Hepatocyte (in vitro differentiated cells): ENCODE measurements around the gene AGBL4. TPM values are rescaled to one million over a fixed set of nuclear protein-coding genes. Genes with fewer than 3 reads are reported as not detected.
"Not testable (repeated sequence)": the region's sequence is repeated elsewhere in the genome, so short reads cannot be mapped to it uniquely, and the experiment has no call there.

Experiments used
- DNase-seq: peaks from one replicate; pipeline ENCODE4 v3.0.0-alpha.2; 2016; ENCODE audit warnings: low spot score
- H2AFZ ChIP-seq: fragments of 200-600 bp; sonication (generic); 2 replicates; pipeline ENCODE4 v1.6.0; 2016; ENCODE audit warnings: antibody characterized with exemption, mild to moderate bottlenecking
- H3K27ac ChIP-seq: fragments of 200-600 bp; sonication (generic); 2 replicates; pipeline ENCODE4 v1.5.1; 2016; ENCODE audit warnings: mild to moderate bottlenecking
- H3K27me3 ChIP-seq: fragments of 200-600 bp; sonication (generic); 2 replicates; pipeline ENCODE4 v1.6.1; 2016
- H3K36me3 ChIP-seq: fragments of 200-600 bp; sonication (generic); replicated peaks from 2 replicates; pipeline ENCODE4 v1.5.1; 2016; ENCODE audit warnings: low read depth; ENCODE audit not compliant: insufficient read depth
- H3K4me1 ChIP-seq: fragments of 200-600 bp; sonication (generic); 2 replicates; pipeline ENCODE4 v1.5.1; 2016; ENCODE audit warnings: mild to moderate bottlenecking, moderate library complexity; ENCODE audit not compliant: insufficient read depth
- H3K4me2 ChIP-seq: fragments of 200-600 bp; sonication (generic); 2 replicates; pipeline ENCODE4 v1.6.0; 2016
- H3K4me3 ChIP-seq: fragments of 200-600 bp; sonication (generic); 2 replicates; pipeline ENCODE4 v1.5.1; 2016; ENCODE audit warnings: mild to moderate bottlenecking
- H3K79me2 ChIP-seq: fragments of 200-600 bp; sonication (generic); 2 replicates; pipeline ENCODE4 v1.6.0; 2017; ENCODE audit warnings: mild to moderate bottlenecking
- H3K9me2 ChIP-seq: fragments of 200-600 bp; sonication (generic); replicated peaks from 2 replicates; pipeline ENCODE4 v1.6.0; 2017; ENCODE audit warnings: mild to moderate bottlenecking; ENCODE audit not compliant: insufficient read depth
- H3K9me3 ChIP-seq: fragments of 200-600 bp; sonication (generic); 2 replicates; pipeline ENCODE4 v1.5.1; 2016; ENCODE audit warnings: low read depth, mild to moderate bottlenecking
- H4K20me1 ChIP-seq: fragments of 200-600 bp; sonication (generic); 2 replicates; pipeline ENCODE4 v1.6.0; 2016; ENCODE audit warnings: mild to moderate bottlenecking; ENCODE audit not compliant: insufficient read depth, poor library complexity, severe bottlenecking
- CTCF ChIP-seq: fragments of 200-600 bp; sonication (generic); IDR thresholded peaks from 2 replicates; pipeline ENCODE4 v1.5.1; 2016; ENCODE audit warnings: antibody characterized with exemption, mild to moderate bottlenecking; ENCODE audit not compliant: poor library complexity
- EZH2 ChIP-seq: fragments of 200-600 bp; sonication (generic); IDR thresholded peaks from 2 replicates; pipeline ENCODE4 v1.6.1; 2016; ENCODE audit warnings: antibody characterized with exemption, mild to moderate bottlenecking, borderline replicate concordance
- EZH2phosphoT487 ChIP-seq: fragments of 200-600 bp; sonication (generic); IDR thresholded peaks from one replicate; pipeline ENCODE4 v1.6.1; 2018; ENCODE audit warnings: antibody characterized with exemption, mild to moderate bottlenecking, low read depth, moderate library complexity; ENCODE audit not compliant: unreplicated experiment, severe bottlenecking
- WGBS: methylation state at CpG from one replicate; pipeline ENCODE4 v1.1.6; 2016; ENCODE audit warnings: low lambda C conversion rate; ENCODE audit errors: missing lambda C conversion rate; 5-methylcytosine and 5-hydroxymethylcytosine counted together
- polyA plus RNA-seq: library from polyadenylated mRNA; unstranded; fragments of >200 nt; fragmentation: Nextera tagmentation; extraction: Ambion mirVana; gene quantifications from 2 replicates; pipeline ENCODE4 v1.2.1, GENCODE V29; 2016
- total RNA-seq: library from RNA; depleted of rRNA; stranded (reverse); fragments of >200 nt; gene quantifications from 2 replicates; pipeline ENCODE4 v1.2.3, GENCODE V29; 2014

The AGBL4 gene
- total and polyA plus RNA-seq, 2 experiments from 2014 or later, result 0.50 to 0.73 TPM

- no peak for DNase-seq
- no peaks in the 10 kb centered on the region for H3K36me3 ChIP-seq
- no peak overlapping the region for H2AFZ ChIP-seq
- no peak overlapping the region for H3K4me3 ChIP-seq
- no peak overlapping the region for H3K27ac ChIP-seq
- no peaks in the 10 kb centered on the region for H3K4me1 ChIP-seq
- WGBS, result 62% methylated on average over 2 of the region's 2 CpGs
- no peaks in the 10 kb centered on the region for H3K79me2 ChIP-seq
- H3K9me2 ChIP-seq, result no peaks in the 10 kb centered on the region
- H4K20me1 ChIP-seq, result no peaks in the 10 kb centered on the region
- H3K27me3 ChIP-seq, result no peaks in the 10 kb centered on the region
- no peak overlapping the region for H3K4me2 ChIP-seq
- no peak for TF ChIP-seq CTCF
- no peak for TF ChIP-seq EZH2
- TF ChIP-seq EZH2phosphoT487, result no peak
- H3K9me3 ChIP-seq, result no peaks in the 10 kb centered on the region
Observed at GRCh38 chr1:49323925-49324540, 699.7 kb downstream of the AGBL4 start.

GRCh38 chr1:49320493-49320892 lies 703.3 kb downstream of the AGBL4 start:
- not testable (repeated sequence) for H3K4me2 ChIP-seq, H4K20me1 ChIP-seq, H3K27ac ChIP-seq, H3K4me1 ChIP-seq, DNase-seq, H3K27me3 ChIP-seq, H2AFZ ChIP-seq, H3K9me3 ChIP-seq, H3K36me3 ChIP-seq, H3K4me3 ChIP-seq, H3K9me2 ChIP-seq, H3K79me2 ChIP-seq
- 52% methylated on average over 2 of the region's 2 CpGs for WGBS

- Histone ChIP-seq H4K20me1 (no peaks in the 10 kb centered on the region), H3K4me3 (no peak overlapping the region), H3K79me2 (no peaks in the 10 kb centered on the region), H3K4me2 (no peak overlapping the region), H3K9me2 (no peaks in the 10 kb centered on the region), H3K4me1 (no peaks in the 10 kb centered on the region), H3K27me3 (no peaks in the 10 kb centered on the region), H3K36me3 (no peaks in the 10 kb centered on the region), H2AFZ (no peak overlapping the region), H3K9me3 (no peaks in the 10 kb centered on the region), H3K27ac (no peak overlapping the region)
- no peak for DNase-seq
- TF ChIP-seq EZH2phosphoT487, result no peak
- TF ChIP-seq EZH2, result no peak
- TF ChIP-seq CTCF, result no peak
Observed at GRCh38 chr1:49319426-49319963, 704.3 kb downstream of the AGBL4 start.

- no peak overlapping the region for H3K27ac ChIP-seq
- no peak overlapping the region for H3K4me3 ChIP-seq
- no peak overlapping the region for H3K4me2 ChIP-seq
- H3K27me3 ChIP-seq, result no peaks in the 10 kb centered on the region
- H4K20me1 ChIP-seq, result no peaks in the 10 kb centered on the region
- H2AFZ ChIP-seq, result no peak overlapping the region
- H3K79me2 ChIP-seq, result no peaks in the 10 kb centered on the region
- 89% methylated on average over 2 of the region's 2 CpGs for WGBS
- no peaks in the 10 kb centered on the region for H3K9me3 ChIP-seq
- no peaks in the 10 kb centered on the region for H3K36me3 ChIP-seq
- TF ChIP-seq EZH2phosphoT487 (no peak), EZH2 (no peak), CTCF (no peak)
- no peaks in the 10 kb centered on the region for H3K4me1 ChIP-seq
- DNase-seq, result no peak
- no peaks in the 10 kb centered on the region for H3K9me2 ChIP-seq
Observed at GRCh38 chr1:49318218-49318617, 705.5 kb downstream of the AGBL4 start.
